A673 (cell line): Measurements from ENCODE around the gene SCIMP. TPM values are rescaled to one million over a fixed set of nuclear protein-coding genes. Genes with fewer than 3 reads are reported as not detected.

Source experiments
- BruUV-seq: library from RNA; stranded (reverse); fragments of 400-500 nt; replicated peaks from 2 replicates; lab custom pipeline; 2021; lab: Mats Ljungman, UMichigan
- CTCF ChIA-PET: fragments of 300-600 bp; sonication (Branson Sonifier 250); formaldehyde crosslinking; loops from one replicate; lab custom pipeline; 2022; ENCODE audit warnings: antibody characterized with exemption; lab: Charles Lee
- POLR2A ChIA-PET: fragments of 300-600 bp; sonication (Branson Sonifier 250); formaldehyde crosslinking; loops from one replicate; lab custom pipeline; 2022; ENCODE audit warnings: antibody characterized with exemption; ENCODE audit not compliant: low non-redundant PET; lab: Charles Lee
- DNase-seq: peaks from one replicate; pipeline ENCODE4 v3.0.0-alpha.2; 2015; ENCODE audit warnings: low spot score
- H3K27ac ChIP-seq: fragments of 200-600 bp; sonication (generic); 2 replicates; pipeline ENCODE4 v1.5.1; 2016; ENCODE audit warnings: mixed run types, low read depth, mild to moderate bottlenecking, mixed read lengths, antibody characterized with exemption, low read length; ENCODE audit not compliant: poor library complexity, severe bottlenecking
- H3K27me3 ChIP-seq: fragments of 200-600 bp; sonication (generic); replicated peaks from 2 replicates; pipeline ENCODE4 v1.6.1; 2017; ENCODE audit warnings: mixed run types, low read depth, mild to moderate bottlenecking, mixed read lengths, antibody characterized with exemption, low read length; ENCODE audit not compliant: insufficient read depth, poor library complexity
- H3K36me3 ChIP-seq: fragments of 200-600 bp; sonication (generic); 2 replicates; pipeline ENCODE4 v1.6.1; 2016; ENCODE audit warnings: mixed run types, mild to moderate bottlenecking, mixed read lengths, antibody characterized with exemption, low read length; ENCODE audit not compliant: insufficient read depth, poor library complexity, severe bottlenecking
- H3K4me1 ChIP-seq: fragments of 200-600 bp; sonication (generic); 2 replicates; pipeline ENCODE4 v1.6.1; 2017; ENCODE audit warnings: mixed run types, mild to moderate bottlenecking, mixed read lengths, antibody characterized with exemption, low read length; ENCODE audit not compliant: insufficient read depth, poor library complexity, severe bottlenecking
- H3K4me3 ChIP-seq: fragments of 200-600 bp; sonication (generic); 2 replicates; pipeline ENCODE4 v1.5.1; 2016; ENCODE audit warnings: low read depth, mixed run types, mild to moderate bottlenecking, mixed read lengths, low read length; ENCODE audit not compliant: poor library complexity, severe bottlenecking
- H3K9me3 ChIP-seq: fragments of 200-600 bp; sonication (generic); 2 replicates; pipeline ENCODE4 v1.6.1; 2016; ENCODE audit warnings: mixed run types, low read depth, mild to moderate bottlenecking, mixed read lengths, antibody characterized with exemption, low read length; ENCODE audit not compliant: poor library complexity, severe bottlenecking
- CTCF ChIP-seq: fragments of 300-800, 200-600 bp; sonication (generic); conservative IDR thresholded peaks from 2 replicates; pipeline ENCODE4 v1.5.1; 2017; ENCODE audit warnings: low read depth, mild to moderate bottlenecking, antibody characterized with exemption, low read length, moderate library complexity, mixed read lengths
- EZH2 ChIP-seq: fragments of 200-600 bp; sonication (generic); IDR thresholded peaks from 2 replicates; pipeline ENCODE4 v1.6.1; 2017; ENCODE audit warnings: borderline replicate concordance, low read depth, mild to moderate bottlenecking, mixed read lengths, antibody characterized with exemption, low read length; ENCODE audit not compliant: poor library complexity, severe bottlenecking
- intact Hi-C: fragments of 100-400 bp; cut with micrococcal nuclease; formaldehyde crosslinking; loops from one replicate; pipeline ENCODE4 v1.10.0; 2022; ENCODE audit not compliant: unreplicated experiment
- total RNA-seq: library from RNA; stranded (reverse); gene quantifications from 2 replicates; pipeline ENCODE4 v1.2.3, GENCODE V29; 2021

SCIMP gene
- total RNA-seq, 1 experiment from 2014 or later: not detected

- no peak for TF ChIP-seq CTCF
- Histone ChIP-seq H3K4me3 (no peak overlapping the region), H3K27ac (no peak overlapping the region), H3K36me3 (no peaks in the 10 kb centered on the region), H3K27me3 (no peaks in the 10 kb centered on the region), H3K9me3 (no peaks in the 10 kb centered on the region), H3K4me1 (no peaks in the 10 kb centered on the region)
- BruUV-seq: no TSS peak
- intact Hi-C loops: no loop called here
- ChIA-PET CTCF (no interaction called here), POLR2A (no interaction called here)
- no peak for DNase-seq
Observed at GRCh38 chr17:5260542-5260941, 25.9 kb upstream of the SCIMP start.

GRCh38 chr17:5257124-5257523, 22.5 kb upstream of the SCIMP start:
- POLR2A ChIA-PET: no interaction called here
- no peak overlapping the region for H3K4me3 ChIP-seq
- TF ChIP-seq CTCF (no peak), EZH2 (no peak)

GRCh38 chr17:5254903-5255521, 20.4 kb upstream of the SCIMP start:
- Histone ChIP-seq H3K9me3 (no peaks in the 10 kb centered on the region), H3K36me3 (no peaks in the 10 kb centered on the region), H3K4me1 (no peaks in the 10 kb centered on the region), H3K27me3 (no peaks in the 10 kb centered on the region), H3K4me3 (no peak overlapping the region), H3K27ac (no peak overlapping the region)
- no peak for DNase-seq
- ChIA-PET POLR2A (no interaction called here), CTCF (no interaction called here)
- TF ChIP-seq EZH2: no peak
- no TSS peak for BruUV-seq
- intact Hi-C loops: loop anchor here (10.0 kb wide), 1 partner anchor 180 kb away; the partner anchor contains the start of gene C1QBP

More at GRCh38 chr17:5257124-5257523, 22.5 kb upstream of the SCIMP start:
- no peaks in the 10 kb centered on the region for H3K9me3 ChIP-seq
- no peaks in the 10 kb centered on the region for H3K4me1 ChIP-seq
- no peaks in the 10 kb centered on the region for H3K27me3 ChIP-seq
- CTCF ChIA-PET: no interaction called here
- BruUV-seq: no TSS peak
- H3K27ac ChIP-seq: no peak overlapping the region
- no peaks in the 10 kb centered on the region for H3K36me3 ChIP-seq
- intact Hi-C loops: loop anchor here (10.0 kb wide), 1 partner anchor 178 kb away; the partner anchor contains the start of gene C1QBP
- DNase-seq: no peak

- TF ChIP-seq EZH2: no peak
- TF ChIP-seq CTCF: no peak
- intact Hi-C loops: loop anchor here (10.0 kb wide), 1 partner anchor 180 kb away; the partner anchor contains the start of gene C1QBP
- no peak for DNase-seq
- Histone ChIP-seq H3K36me3 (no peaks in the 10 kb centered on the region), H3K9me3 (no peaks in the 10 kb centered on the region), H3K27me3 (no peaks in the 10 kb centered on the region), H3K27ac (no peak overlapping the region), H3K4me3 (no peak overlapping the region), H3K4me1 (no peaks in the 10 kb centered on the region)
- BruUV-seq: no TSS peak
- ChIA-PET CTCF (no interaction called here), POLR2A (no interaction called here)
Observed at GRCh38 chr17:5254414-5254813, 19.8 kb upstream of the SCIMP start.
